ENCODE measurements around the gene MYO15B. TPM values are rescaled to one million over a fixed set of nuclear protein-coding genes. Genes with fewer than 3 reads are reported as not detected.

MYO15B gene
- total and polyA plus RNA-seq, 2 of the 13 experiments (the other 11 are each of a cell fraction or from before 2014, with no cell fraction given): 2.8 to 8.1 TPM

DNA sequence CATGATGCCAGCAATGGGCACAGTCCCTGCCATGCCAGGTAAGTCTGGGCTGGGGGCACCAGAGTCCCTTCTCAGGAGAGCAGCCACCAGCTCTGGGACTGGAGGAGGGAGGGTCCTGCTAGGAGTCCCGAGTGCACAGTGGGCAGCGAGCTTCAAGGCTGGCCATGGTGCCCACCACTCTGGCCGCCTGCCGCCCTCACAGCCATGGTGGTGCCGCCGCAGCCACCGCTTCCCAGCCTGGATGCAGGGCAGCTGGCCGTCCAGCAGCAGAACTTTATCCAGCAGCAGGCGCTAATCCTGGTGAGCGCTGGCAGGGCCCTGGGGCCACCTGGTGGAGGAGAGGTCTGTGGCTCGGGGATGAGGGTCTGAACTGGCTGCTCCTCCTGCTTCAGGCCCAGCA, 27.7 kb downstream of the MYO15B start:
- H3K27me3 ChIP-seq (ENCODE audit: control insufficient read depth in 1 of 2, insufficient read depth in 2 of 2, low read length in 2 of 2): no peaks in the 10 kb centered on the region; a peak in 1 of 5 replicates
- H2AFZ ChIP-seq (ENCODE audit: low read length): no peak overlapping the region
- H3K4me3 ChIP-seq (replicated peaks in 1 of 3; ENCODE audit: insufficient read depth in 1 of 3, low read depth in 2 of 3, low read length in 3 of 3): no peak overlapping the region
- FAIRE-seq (no peak), ATAC-seq (peak; percentile 42), DNase-seq (ENCODE audit: low spot score) (no peak)
- H3K9ac ChIP-seq (ENCODE audit: insufficient read depth, low read depth, low read length): no peak overlapping the region
- WGBS (ENCODE audit: low lambda C conversion rate): 80% methylated on average over 5 of the region's 11 CpGs
- no peaks in the 10 kb centered on the region for H4K20me1 ChIP-seq (ENCODE audit: insufficient read depth, low read length)
- ChIA-PET CTCF (ENCODE audit: low intra/inter-chr PET ratio, low total read pairs) (interaction anchor here (0.8 to 2.5 kb wide), 2 partner anchors 14 to 26 kb away, joined by 3 to 18 read pairs; no protein-coding TSS in a partner anchor), POLR2A (interaction anchor here (1.0 kb wide), 1 partner anchor 14 kb away, joined by 3 read pairs; no protein-coding TSS in a partner anchor)
- in situ Hi-C loops (cut with HindIII; ENCODE audit: extremely low pct_ligation_motif_present, low pct_unique_long_range_greater_than_20kb) (loop anchor here (10.0 kb wide), 1 partner anchor 140 kb away; no protein-coding TSS in a partner anchor), intact Hi-C loops (cut with micrococcal nuclease; ENCODE audit: unreplicated experiment) (no loop called here)
- H3K79me2 ChIP-seq (ENCODE audit: insufficient read depth, low read length): no peaks in the 10 kb centered on the region
- H3K4me1 ChIP-seq (ENCODE audit: insufficient read depth, low read length): peaks cover 32% of the 10 kb centered on the region
- H3K36me3 ChIP-seq (replicated peaks in 1 of 2; ENCODE audit: control insufficient read depth in 1 of 2, insufficient read depth in 2 of 2, low read length in 2 of 2): no peaks in the 10 kb centered on the region
- no peak overlapping the region for H3K4me2 ChIP-seq (ENCODE audit: low read depth, low read length)
- no peaks in the 10 kb centered on the region for H3K9me3 ChIP-seq (ENCODE audit: low read length)
- BruUV-seq (replicated peaks): no TSS peak
- no peak overlapping the region for H3K27ac ChIP-seq (ENCODE audit: extremely low read length, insufficient read depth, low read length)
- TF ChIP-seq BCL3 (CRISPR knock-in tag; IDR thresholded peaks at IDR 0.05) (no peak), HNRNPLL (IDR thresholded peaks at IDR 0.05; ENCODE audit: low read depth, low read length, poor library complexity, severe bottlenecking) (peak; percentile 24), ZBTB38 (CRISPR knock-in tag; IDR thresholded peaks at IDR 0.05) (peak; percentile 66), HNRNPL (IDR thresholded peaks at IDR 0.05; ENCODE audit: low read depth, low read length) (peak; percentile 92), THAP9 (CRISPR knock-in tag; IDR thresholded peaks at IDR 0.05; ENCODE audit: borderline replicate concordance) (no peak), ZNF263 (CRISPR knock-in tag; IDR thresholded peaks at IDR 0.05) (peak; percentile 92), AKAP8 (CRISPR knock-in tag; IDR thresholded peaks at IDR 0.05) (0 out of 2 replicates have a peak, but pooled peaks have one; percentile 44), MBD4 (IDR thresholded peaks at IDR 0.05; ENCODE audit: borderline replicate concordance, low read length) (no peak), ZMYM4 (CRISPR knock-in tag; IDR thresholded peaks at IDR 0.05) (no peak), GTF3A (CRISPR knock-in tag; conservative IDR thresholded peaks at IDR 0.05) (0 out of 2 replicates have a peak, but pooled peaks have one; percentile 56)
- TF ChIP-seq, protein P1, sequence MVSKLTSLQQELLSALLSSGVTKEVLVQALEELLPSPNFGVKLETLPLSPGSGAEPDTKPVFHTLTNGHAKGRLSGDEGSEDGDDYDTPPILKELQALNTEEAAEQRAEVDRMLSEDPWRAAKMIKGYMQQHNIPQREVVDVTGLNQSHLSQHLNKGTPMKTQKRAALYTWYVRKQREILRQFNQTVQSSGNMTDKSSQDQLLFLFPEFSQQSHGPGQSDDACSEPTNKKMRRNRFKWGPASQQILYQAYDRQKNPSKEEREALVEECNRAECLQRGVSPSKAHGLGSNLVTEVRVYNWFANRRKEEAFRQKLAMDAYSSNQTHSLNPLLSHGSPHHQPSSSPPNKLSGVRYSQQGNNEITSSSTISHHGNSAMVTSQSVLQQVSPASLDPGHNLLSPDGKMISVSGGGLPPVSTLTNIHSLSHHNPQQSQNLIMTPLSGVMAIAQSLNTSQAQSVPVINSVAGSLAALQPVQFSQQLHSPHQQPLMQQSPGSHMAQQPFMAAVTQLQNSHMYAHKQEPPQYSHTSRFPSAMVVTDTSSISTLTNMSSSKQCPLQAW (CRISPR knock-in tag; IDR thresholded peaks at IDR 0.05): 0 out of 2 replicates have a peak, but pooled peaks have one; percentile 12
- TF ChIP-seq, protein P2, sequence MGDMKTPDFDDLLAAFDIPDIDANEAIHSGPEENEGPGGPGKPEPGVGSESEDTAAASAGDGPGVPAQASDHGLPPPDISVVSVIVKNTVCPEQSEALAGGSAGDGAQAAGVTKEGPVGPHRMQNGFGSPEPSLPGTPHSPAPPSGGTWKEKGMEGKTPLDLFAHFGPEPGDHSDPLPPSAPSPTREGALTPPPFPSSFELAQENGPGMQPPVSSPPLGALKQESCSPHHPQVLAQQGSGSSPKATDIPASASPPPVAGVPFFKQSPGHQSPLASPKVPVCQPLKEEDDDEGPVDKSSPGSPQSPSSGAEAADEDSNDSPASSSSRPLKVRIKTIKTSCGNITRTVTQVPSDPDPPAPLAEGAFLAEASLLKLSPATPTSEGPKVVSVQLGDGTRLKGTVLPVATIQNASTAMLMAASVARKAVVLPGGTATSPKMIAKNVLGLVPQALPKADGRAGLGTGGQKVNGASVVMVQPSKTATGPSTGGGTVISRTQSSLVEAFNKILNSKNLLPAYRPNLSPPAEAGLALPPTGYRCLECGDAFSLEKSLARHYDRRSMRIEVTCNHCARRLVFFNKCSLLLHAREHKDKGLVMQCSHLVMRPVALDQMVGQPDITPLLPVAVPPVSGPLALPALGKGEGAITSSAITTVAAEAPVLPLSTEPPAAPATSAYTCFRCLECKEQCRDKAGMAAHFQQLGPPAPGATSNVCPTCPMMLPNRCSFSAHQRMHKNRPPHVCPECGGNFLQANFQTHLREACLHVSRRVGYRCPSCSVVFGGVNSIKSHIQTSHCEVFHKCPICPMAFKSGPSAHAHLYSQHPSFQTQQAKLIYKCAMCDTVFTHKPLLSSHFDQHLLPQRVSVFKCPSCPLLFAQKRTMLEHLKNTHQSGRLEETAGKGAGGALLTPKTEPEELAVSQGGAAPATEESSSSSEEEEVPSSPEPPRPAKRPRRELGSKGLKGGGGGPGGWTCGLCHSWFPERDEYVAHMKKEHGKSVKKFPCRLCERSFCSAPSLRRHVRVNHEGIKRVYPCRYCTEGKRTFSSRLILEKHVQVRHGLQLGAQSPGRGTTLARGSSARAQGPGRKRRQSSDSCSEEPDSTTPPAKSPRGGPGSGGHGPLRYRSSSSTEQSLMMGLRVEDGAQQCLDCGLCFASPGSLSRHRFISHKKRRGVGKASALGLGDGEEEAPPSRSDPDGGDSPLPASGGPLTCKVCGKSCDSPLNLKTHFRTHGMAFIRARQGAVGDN (CRISPR knock-in tag; IDR thresholded peaks at IDR 0.05): peak; percentile 35; the same call in 1 of the 2 replicates

Data from HepG2 (cell line).